A549 treated with AZD9567 at 1 μM for 4 hours (cell line): ENCODE results near the gene CD320. TPM values are rescaled to one million over a fixed set of nuclear protein-coding genes. Genes with fewer than 3 reads are reported as not detected.

Experiments
- total RNA-seq: library from RNA; stranded (reverse); fragments of 200-300 nt; extraction: Qiagen RNA extraction; gene quantifications from 5 replicates; pipeline ENCODE4 v1.2.3, GENCODE V29; 2022; ENCODE audit not compliant: insufficient read depth

The CD320 gene
- 73.5 to 106 TPM (median 98.3 TPM) in 5 replicates for total RNA-seq

GRCh38 chr19:8307965-8308866 is at the start of gene CD320:
TSS of gene CD320 (minus strand) at chr19:8308358. CDS start at chr19:8308290, 68 bp downstream.

GRCh38 chr19:8342684-8343482 is 34.7 kb upstream of the CD320 start, which contains the start of gene KANK3:
TSS of gene KANK3 (minus strand) at chr19:8343262. CDS start at chr19:8337828, 5,434 bp downstream.

GRCh38 chr19:8321067-8321985 is 13.2 kb upstream of the CD320 start, which contains the start of the genes NDUFA7 and RPS28:
TSS of gene NDUFA7 (minus strand) at chr19:8321375. CDS start at chr19:8321358, 17 bp downstream.
TSS of gene RPS28 (plus strand) at chr19:8321496. CDS start at chr19:8321531, 35 bp downstream.

Other genes with a start within 250 kb of the CD320 start
- gene FBN3, start 158.8 kb downstream of the CD320 start, total RNA-seq, result 0.01 TPM in 1 of 5 replicates, not detected in the others
- gene CERS4, start 99.0 kb downstream of the CD320 start, total RNA-seq, result 3.2 to 8.0 TPM (median 3.4 TPM) in 5 replicates
- gene NDUFA7, start 13.0 kb upstream of the CD320 start, total RNA-seq, result 24.8 to 95.6 TPM (median 93.0 TPM) in 5 replicates
- 307 to 974 TPM (median 895 TPM) in 5 replicates for gene RPS28, start 13.1 kb upstream of the CD320 start, total RNA-seq
- 5.6 to 6.6 TPM (median 5.9 TPM) in 5 replicates for gene KANK3, start 34.9 kb upstream of the CD320 start, total RNA-seq
- gene ANGPTL4, start 55.8 kb upstream of the CD320 start, total RNA-seq, result 492 to 643 TPM (median 599 TPM) in 5 replicates
- gene RAB11B, start 82.0 kb upstream of the CD320 start, total RNA-seq, result 88.3 to 99.9 TPM (median 96.1 TPM) in 5 replicates
- 11.7 to 22.2 TPM (median 20.8 TPM) in 5 replicates for gene MARCHF2, start 104.9 kb upstream of the CD320 start, total RNA-seq
- 215 to 262 TPM (median 231 TPM) in 5 replicates for gene HNRNPM, start 136.6 kb upstream of the CD320 start, total RNA-seq
- 0.16 to 0.19 TPM (median 0.16 TPM) in 4 of 5 replicates, not detected in the other for gene PRAM1, start 194.3 kb upstream of the CD320 start, total RNA-seq
- 15.6 to 18.2 TPM (median 16.8 TPM) in 5 replicates for gene ZNF414, start 205.8 kb upstream of the CD320 start, total RNA-seq